Mucosa of descending colon (tissue), 3 donors: ENCODE measurements around the gene SLC39A12. TPM values are rescaled to one million over a fixed set of nuclear protein-coding genes. Genes with fewer than 3 reads are reported as not detected.
"Not testable (repeated sequence)": the region's sequence is repeated elsewhere in the genome, so short reads cannot be mapped to it uniquely, and the experiment has no call there.

ENCODE experiments used
- ATAC-seq: fragments of 200-7000 bp; cut with Tn5 transposase; one replicate; pipeline ENCODE4 v1.9.1; 2020; ENCODE audit warnings: mild to moderate bottlenecking, moderate library complexity
- DNase-seq, 3 donors: peaks; one replicate each; pipeline ENCODE4 v3.0.0-alpha.2; 2020
- H3K36me3 ChIP-seq: fragments of 200-600 bp; one replicate; pipeline ENCODE4 v1.8.0; 2021; ENCODE audit warnings: low read depth, mild to moderate bottlenecking
- H3K4me1 ChIP-seq: fragments of 200-600 bp; one replicate; pipeline ENCODE4 v1.8.0; 2021; ENCODE audit warnings: low read depth, mild to moderate bottlenecking
- H3K4me3 ChIP-seq: fragments of 200-600 bp; one replicate; pipeline ENCODE4 v1.8.0; 2021; ENCODE audit warnings: mild to moderate bottlenecking
- H3K9me3 ChIP-seq: fragments of 200-600 bp; one replicate; pipeline ENCODE4 v1.8.0; 2021; ENCODE audit warnings: mild to moderate bottlenecking
- intact Hi-C, 2 donors: fragments of 100-400 bp; cut with DNase I in 1 of 2; cut with micrococcal nuclease in 1 of 2; formaldehyde crosslinking; loops; one replicate each; pipeline versions ENCODE4 v1.11.0 to v1.11.1; 2022; cut with DNase I, micrococcal nuclease
- total RNA-seq, 3 donors: library from RNA; stranded (reverse); fragmentation: NEBNext Ultra II Directional in 2 of 3; extraction: Animal tissue kit (Norgen Biotek cat#: 25700) in 2 of 3; gene quantifications; one replicate each; pipeline versions ENCODE4 v1.2.1 to v1.2.4, GENCODE V29; 2021 to 2023
- TF ChIP-seq, protein P1 (sequence below): fragments of 200-600 bp; IDR thresholded peaks from one replicate; pipeline ENCODE4 v1.8.0; 2022; ENCODE audit warnings: antibody characterized with exemption, mild to moderate bottlenecking
- donor health status: DM: no; HTN: no; CAD: no; lungs with moderate emphysema.
- donor health status: DM: no; HTN: no; CAD: no.
- donor health status: DM: no; HTN: yes; CAD: no.

The SLC39A12 gene
- total RNA-seq, 3 donors from 2014 or later = 0.09 to 0.14 TPM; not detected in 1

- TF ChIP-seq, protein P1, sequence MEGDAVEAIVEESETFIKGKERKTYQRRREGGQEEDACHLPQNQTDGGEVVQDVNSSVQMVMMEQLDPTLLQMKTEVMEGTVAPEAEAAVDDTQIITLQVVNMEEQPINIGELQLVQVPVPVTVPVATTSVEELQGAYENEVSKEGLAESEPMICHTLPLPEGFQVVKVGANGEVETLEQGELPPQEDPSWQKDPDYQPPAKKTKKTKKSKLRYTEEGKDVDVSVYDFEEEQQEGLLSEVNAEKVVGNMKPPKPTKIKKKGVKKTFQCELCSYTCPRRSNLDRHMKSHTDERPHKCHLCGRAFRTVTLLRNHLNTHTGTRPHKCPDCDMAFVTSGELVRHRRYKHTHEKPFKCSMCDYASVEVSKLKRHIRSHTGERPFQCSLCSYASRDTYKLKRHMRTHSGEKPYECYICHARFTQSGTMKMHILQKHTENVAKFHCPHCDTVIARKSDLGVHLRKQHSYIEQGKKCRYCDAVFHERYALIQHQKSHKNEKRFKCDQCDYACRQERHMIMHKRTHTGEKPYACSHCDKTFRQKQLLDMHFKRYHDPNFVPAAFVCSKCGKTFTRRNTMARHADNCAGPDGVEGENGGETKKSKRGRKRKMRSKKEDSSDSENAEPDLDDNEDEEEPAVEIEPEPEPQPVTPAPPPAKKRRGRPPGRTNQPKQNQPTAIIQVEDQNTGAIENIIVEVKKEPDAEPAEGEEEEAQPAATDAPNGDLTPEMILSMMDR = no peak
- ATAC-seq = no peak
- intact Hi-C loops = loop anchor here in 1 of 2 donors (10.0 kb wide), 1 partner anchor 316 kb away; no protein-coding TSS in a partner anchor
These were observed 33.4 kb upstream of the SLC39A12 start for GRCh38 chr10:17918187-17918903.

GRCh38 chr10:17921378-17921777 is 30.3 kb upstream of the SLC39A12 start:
- no peak for DNase-seq
- no peaks in the 10 kb centered on the region for H3K36me3 ChIP-seq
- no peaks in the 10 kb centered on the region for H3K9me3 ChIP-seq
- TF ChIP-seq, protein P1 = no peak
- no peak overlapping the region for H3K4me3 ChIP-seq
- intact Hi-C loops = no loop called here
- ATAC-seq = no peak
- H3K4me1 ChIP-seq = no peaks in the 10 kb centered on the region

More at GRCh38 chr10:17918187-17918903, 33.4 kb upstream of the SLC39A12 start:
- Histone ChIP-seq H3K4me1 (no peaks in the 10 kb centered on the region), H3K36me3 (no peaks in the 10 kb centered on the region), H3K9me3 (no peaks in the 10 kb centered on the region), H3K4me3 (no peak overlapping the region)
- no peak for DNase-seq

DNA sequence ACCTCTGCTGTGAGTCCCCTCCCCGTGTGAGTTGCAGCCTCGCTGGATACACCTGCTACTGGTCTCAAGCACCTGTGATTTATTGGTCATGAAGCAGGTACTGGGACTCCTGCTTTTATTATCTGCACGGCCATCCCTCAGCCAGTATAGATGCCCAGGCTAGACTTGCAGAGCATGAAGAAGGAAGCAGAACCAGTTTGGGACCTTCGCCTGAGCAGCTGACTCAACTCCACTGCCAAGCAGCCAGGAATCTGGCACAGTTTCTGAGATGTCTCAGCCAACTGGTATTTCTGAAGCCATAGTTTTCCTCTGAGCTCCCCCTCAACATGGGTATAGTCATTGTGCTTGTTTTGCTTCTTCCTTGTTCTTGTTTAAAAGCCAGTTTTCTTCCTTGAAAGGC is 28.0 kb upstream of the SLC39A12 start:
- Histone ChIP-seq H3K36me3 (no peaks in the 10 kb centered on the region), H3K4me1 (no peaks in the 10 kb centered on the region), H3K4me3 (no peak overlapping the region), H3K9me3 (no peaks in the 10 kb centered on the region)
- TF ChIP-seq, protein P1 = no peak
- intact Hi-C loops = no loop called here
- ATAC-seq (peak; percentile 85), DNase-seq (peak in 2 of 3 donors; percentile 9 to 19)

DNA sequence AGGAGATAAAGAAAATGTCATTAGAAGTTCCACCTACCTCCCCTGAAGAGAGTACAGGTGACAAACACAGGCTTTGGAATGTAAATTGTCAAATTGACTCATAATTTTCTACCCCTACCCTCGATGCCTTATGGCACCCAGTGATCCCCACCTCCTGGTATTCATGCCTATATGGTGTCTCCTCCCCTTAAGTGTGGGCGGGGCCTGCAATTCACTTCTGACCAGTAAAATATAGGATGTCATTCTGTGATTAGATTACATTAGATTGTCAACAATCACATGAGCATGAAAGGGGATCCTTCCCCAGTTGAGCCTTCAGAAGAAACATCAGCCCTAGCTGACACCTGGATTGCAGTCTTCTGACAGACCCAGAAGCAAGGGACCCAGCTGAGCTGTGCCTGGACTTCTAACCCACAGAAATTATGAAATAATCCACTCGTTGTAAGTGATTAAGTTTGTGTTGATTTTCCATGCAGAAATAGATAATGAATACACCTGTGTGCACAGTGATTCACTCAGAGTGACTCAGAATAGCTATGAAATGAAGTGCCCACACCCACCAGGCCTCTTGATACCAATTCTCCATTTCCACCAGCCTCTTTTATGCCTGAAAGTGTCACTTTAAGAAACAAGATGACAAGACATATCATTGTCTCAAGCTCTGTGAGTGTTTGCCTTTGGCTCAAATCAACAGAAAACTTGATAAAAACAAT is 8.5 kb upstream of the SLC39A12 start:
- Histone ChIP-seq H3K4me3 (no peak overlapping the region), H3K36me3 (no peaks in the 10 kb centered on the region), H3K4me1 (no peaks in the 10 kb centered on the region), H3K9me3 (no peaks in the 10 kb centered on the region)
- intact Hi-C loops = no loop called here
- TF ChIP-seq, protein P1 = no peak
- ATAC-seq (peak; percentile 88), DNase-seq (peak in 1 of 3 donors; percentile 9)

GRCh38 chr10:17950269-17950668 is 1.4 kb upstream of the SLC39A12 start:
- intact Hi-C loops, H3K36me3 ChIP-seq, DNase-seq, ATAC-seq, H3K4me3 ChIP-seq, H3K4me1 ChIP-seq, H3K9me3 ChIP-seq: not testable (repeated sequence)

GRCh38 chr10:17950726-17951125 is 992 bp upstream of the SLC39A12 start:
- Histone ChIP-seq H3K4me3 (no peak overlapping the region), H3K36me3 (no peaks in the 10 kb centered on the region), H3K4me1 (no peaks in the 10 kb centered on the region), H3K9me3 (no peaks in the 10 kb centered on the region)
- intact Hi-C loops = no loop called here
- ATAC-seq (no peak), DNase-seq (no peak)
- TF ChIP-seq, protein P1 = no peak

DNA sequence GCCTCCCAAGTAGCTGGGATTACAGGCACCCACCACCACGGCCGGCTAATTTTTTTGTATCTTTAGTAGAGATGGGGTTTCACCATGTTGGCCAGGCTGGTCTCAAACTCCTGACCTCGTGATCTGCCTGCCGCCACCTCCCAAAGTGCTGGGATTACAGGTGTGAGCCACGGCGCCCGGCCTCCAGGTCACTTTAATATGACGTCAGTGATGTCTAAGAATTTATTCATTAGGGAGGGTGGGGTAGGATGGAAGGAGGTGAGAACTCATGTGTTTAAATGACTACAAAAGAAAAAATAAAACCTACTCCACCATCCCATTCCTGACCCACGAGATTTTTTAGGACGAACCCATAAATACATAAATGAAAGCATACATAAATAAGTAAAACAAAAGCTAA is 2.7 kb downstream of the SLC39A12 start:
- H3K9me3 ChIP-seq, H3K4me3 ChIP-seq, H3K4me1 ChIP-seq, H3K36me3 ChIP-seq, intact Hi-C loops, ATAC-seq, DNase-seq: not testable (repeated sequence)
